PC-9 (cell line): ENCODE measurements around the gene SMIM5. TPM values are rescaled to one million over a fixed set of nuclear protein-coding genes. Genes with fewer than 3 reads are reported as not detected.
"Not testable (repeated sequence)": the region's sequence is repeated elsewhere in the genome, so short reads cannot be mapped to it uniquely, and the experiment has no call there.

Experiments used
- BruUV-seq: library from RNA; stranded (reverse); fragments of 400-500 nt; replicated peaks from 2 replicates; lab custom pipeline; 2021; lab: Mats Ljungman, UMichigan
- CTCF ChIA-PET: fragments of 300-600 bp; sonication (Branson Sonifier 250); formaldehyde crosslinking; loops from one replicate; lab custom pipeline; 2022; ENCODE audit warnings: antibody characterized with exemption; lab: Charles Lee
- POLR2A ChIA-PET: fragments of 300-600 bp; sonication (Branson Sonifier 250); formaldehyde crosslinking; loops from one replicate; lab custom pipeline; 2022; ENCODE audit warnings: antibody characterized with exemption; ENCODE audit not compliant: unreplicated experiment; lab: Charles Lee
- DNase-seq, 2 experiments: peaks; one replicate each; pipeline versions ENCODE4 v3.0.0 to v3.0.0-alpha.2; 2015 to 2022; ENCODE audit warnings: mixed read lengths in 1 of 2
- H2AFZ ChIP-seq: fragments of 200-600 bp; sonication (generic); 2 replicates; pipeline ENCODE4 v1.8.1; 2017; ENCODE audit warnings: antibody characterized with exemption
- H3F3A ChIP-seq: fragments of 200-600 bp; sonication (generic); 2 replicates; pipeline ENCODE4 v1.8.1; 2017; ENCODE audit warnings: antibody characterized with exemption, mild to moderate bottlenecking, low read depth; ENCODE audit not compliant: insufficient read depth
- H3K27ac ChIP-seq: fragments of 200-600 bp; sonication (generic); 2 replicates; pipeline ENCODE4 v1.6.1; 2016; ENCODE audit warnings: mixed run types
- H3K27me3 ChIP-seq: fragments of 200-600 bp; sonication (generic); 2 replicates; pipeline ENCODE4 v1.6.1; 2016; ENCODE audit warnings: low read depth, mixed run types; ENCODE audit not compliant: insufficient read depth
- H3K36me3 ChIP-seq: fragments of 200-600 bp; sonication (generic); 2 replicates; pipeline ENCODE4 v1.6.1; 2016; ENCODE audit warnings: low read depth, mixed run types
- H3K4me1 ChIP-seq: fragments of 200-600 bp; sonication (generic); replicated peaks from 2 replicates; pipeline ENCODE4 v1.6.1; 2016; ENCODE audit warnings: mixed run types; ENCODE audit not compliant: insufficient read depth
- H3K4me2 ChIP-seq: fragments of 200-600 bp; sonication (generic); 2 replicates; pipeline ENCODE4 v1.6.1; 2017; ENCODE audit warnings: mixed run types
- H3K4me3 ChIP-seq: fragments of 200-600 bp; sonication (generic); 2 replicates; pipeline ENCODE4 v1.6.1; 2016; ENCODE audit warnings: mixed run types
- H3K79me2 ChIP-seq: fragments of 200-600 bp; sonication (generic); 2 replicates; pipeline ENCODE4 v1.6.1; 2017; ENCODE audit warnings: low read depth, mixed run types
- H3K9me2 ChIP-seq: fragments of 200-600 bp; sonication (generic); 2 replicates; pipeline ENCODE4 v1.8.1; 2017; ENCODE audit warnings: mild to moderate bottlenecking; ENCODE audit not compliant: insufficient read depth
- H3K9me3 ChIP-seq: fragments of 200-600 bp; sonication (generic); 2 replicates; pipeline ENCODE4 v1.8.1; 2016; ENCODE audit warnings: low read depth; ENCODE audit not compliant: insufficient read depth
- H4K20me1 ChIP-seq: fragments of 200-600 bp; sonication (generic); 2 replicates; pipeline ENCODE4 v1.8.1; 2017; ENCODE audit not compliant: insufficient read depth
- CTCF ChIP-seq: fragments of 200-600 bp; sonication (generic); conservative IDR thresholded peaks from 2 replicates; pipeline ENCODE4 v1.6.1; 2017; ENCODE audit warnings: mixed run types, antibody characterized with exemption, mild to moderate bottlenecking, moderate library complexity
- EZH2 ChIP-seq: fragments of 200-600 bp; sonication (generic); IDR thresholded peaks from 2 replicates; pipeline ENCODE4 v1.8.0; 2017; ENCODE audit warnings: antibody characterized with exemption, low read depth
- intact Hi-C: fragments of 100-400 bp; cut with micrococcal nuclease; formaldehyde crosslinking; loops from one replicate; pipeline ENCODE4 v1.10.0; 2022; ENCODE audit not compliant: unreplicated experiment
- total RNA-seq: library from RNA; stranded (reverse); gene quantifications from 2 replicates; pipeline ENCODE4 v1.2.3, GENCODE V29; 2021

Gene SMIM5
- total RNA-seq, 1 experiment from 2014 or later: 0.31 TPM

DNA sequence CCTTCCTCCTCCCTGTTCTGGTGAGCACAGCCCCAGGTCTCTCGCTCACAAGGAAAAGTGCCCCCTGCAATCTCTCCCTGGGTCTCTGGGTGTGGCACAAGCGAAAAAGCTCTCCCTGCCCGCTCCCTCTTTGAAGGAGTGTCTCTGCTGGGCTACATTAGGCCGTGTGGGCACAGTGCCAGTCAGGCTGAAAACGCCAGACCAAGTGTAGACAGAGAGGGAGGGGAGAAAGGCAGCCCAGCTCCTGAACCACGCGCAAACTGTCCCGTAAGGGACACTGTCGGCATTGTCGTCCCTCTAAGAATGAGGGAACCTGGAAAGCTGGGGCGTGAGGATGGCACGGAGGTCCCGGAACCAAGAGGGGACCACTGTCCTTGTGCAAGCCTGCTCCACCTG is 3.9 kb downstream of the SMIM5 start:
- CTCF ChIA-PET: interaction anchor here (0.5 to 1.1 kb wide), 3 partner anchors 36 to 222 kb away, joined by 3 to 11 read pairs (median 3); no protein-coding TSS in a partner anchor
- H2AFZ ChIP-seq: no peak overlapping the region

DNA sequence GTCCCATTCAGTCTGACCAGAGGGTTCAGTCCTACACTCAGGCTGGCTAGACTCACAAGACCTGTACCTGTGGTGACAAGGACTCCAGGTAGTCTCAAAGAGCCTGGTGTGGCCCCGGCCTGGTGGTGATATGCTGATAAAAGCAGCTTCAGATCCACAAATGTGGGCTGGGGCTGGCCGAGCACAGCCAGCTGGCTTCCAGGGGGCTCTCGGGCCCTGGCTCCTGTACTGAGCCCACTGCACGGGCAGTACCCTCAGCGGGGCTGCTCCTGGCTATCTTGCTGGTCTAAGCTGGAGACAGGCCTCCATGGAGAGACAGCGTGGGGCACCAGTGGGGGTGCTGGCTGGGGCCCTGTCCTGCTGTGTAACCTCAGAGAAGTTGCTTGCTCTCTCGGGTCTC is 4.3 kb downstream of the SMIM5 start:
- Histone ChIP-seq H4K20me1 (peaks cover 6% of the 10 kb centered on the region), H3K27ac (no peak overlapping the region), H3K4me2 (no peak overlapping the region), H3K9me2 (no peaks in the 10 kb centered on the region), H3K9me3 (no peaks in the 10 kb centered on the region), H3K4me1 (peaks cover 45% of the 10 kb centered on the region), H3F3A (peaks cover 18% of the 10 kb centered on the region), H2AFZ (no peak overlapping the region), H3K36me3 (no peaks in the 10 kb centered on the region), H3K27me3 (no peaks in the 10 kb centered on the region), H3K4me3 (no peak overlapping the region), H3K79me2 (no peaks in the 10 kb centered on the region)
- POLR2A ChIA-PET: interaction anchor here (0.9 kb wide), 1 partner anchor 9 kb away, joined by 5 read pairs; a partner anchor contains a TSS
- no TSS peak for BruUV-seq
- no peak for DNase-seq
- CTCF ChIA-PET: interaction anchor here (1.1 to 1.5 kb wide), 2 partner anchors 16 to 36 kb away, joined by 3 to 4 read pairs; no protein-coding TSS in a partner anchor
- TF ChIP-seq EZH2: no peak
- no peak for TF ChIP-seq CTCF
- intact Hi-C loops: no loop called here

More for the DNA sequence above, 3.9 kb downstream of the SMIM5 start:
- BruUV-seq: no TSS peak
- POLR2A ChIA-PET: interaction anchor here (0.9 to 1.0 kb wide), 2 partner anchors 9 to 143 kb away, joined by 5 read pairs; a partner anchor contains a TSS
- H3K4me3 ChIP-seq: no peak overlapping the region
- H3K79me2 ChIP-seq: no peaks in the 10 kb centered on the region
- H3K36me3 ChIP-seq: no peaks in the 10 kb centered on the region
- no peaks in the 10 kb centered on the region for H3K9me2 ChIP-seq
- H3K4me2 ChIP-seq: no peak overlapping the region
- intact Hi-C loops: no loop called here
- no peaks in the 10 kb centered on the region for H3K9me3 ChIP-seq
- peaks cover 9% of the 10 kb centered on the region for H4K20me1 ChIP-seq
- TF ChIP-seq CTCF (no peak), EZH2 (no peak)
- H3K27me3 ChIP-seq: no peaks in the 10 kb centered on the region
- H3K4me1 ChIP-seq: peaks cover 41% of the 10 kb centered on the region
- no peak overlapping the region for H3K27ac ChIP-seq
- peaks cover 14% of the 10 kb centered on the region for H3F3A ChIP-seq
- DNase-seq: no peak

GRCh38 chr17:75638039-75638438 is 4.8 kb downstream of the SMIM5 start:
- H3K4me2 ChIP-seq, H3K9me3 ChIP-seq, intact Hi-C loops, H3K36me3 ChIP-seq, H2AFZ ChIP-seq, DNase-seq, BruUV-seq, H3K9me2 ChIP-seq, H3K27ac ChIP-seq, H3K4me3 ChIP-seq, H3K27me3 ChIP-seq, H3K79me2 ChIP-seq, H4K20me1 ChIP-seq: not testable (repeated sequence)
- Histone ChIP-seq H3F3A (peaks cover 22% of the 10 kb centered on the region), H3K4me1 (peaks cover 45% of the 10 kb centered on the region)
- CTCF ChIA-PET: interaction anchor here (1.5 kb wide), 1 partner anchor 15 kb away, joined by 4 read pairs; no protein-coding TSS in a partner anchor
- POLR2A ChIA-PET: interaction anchor here (0.9 kb wide), 1 partner anchor 8 kb away, joined by 5 read pairs; a partner anchor contains a TSS

DNA sequence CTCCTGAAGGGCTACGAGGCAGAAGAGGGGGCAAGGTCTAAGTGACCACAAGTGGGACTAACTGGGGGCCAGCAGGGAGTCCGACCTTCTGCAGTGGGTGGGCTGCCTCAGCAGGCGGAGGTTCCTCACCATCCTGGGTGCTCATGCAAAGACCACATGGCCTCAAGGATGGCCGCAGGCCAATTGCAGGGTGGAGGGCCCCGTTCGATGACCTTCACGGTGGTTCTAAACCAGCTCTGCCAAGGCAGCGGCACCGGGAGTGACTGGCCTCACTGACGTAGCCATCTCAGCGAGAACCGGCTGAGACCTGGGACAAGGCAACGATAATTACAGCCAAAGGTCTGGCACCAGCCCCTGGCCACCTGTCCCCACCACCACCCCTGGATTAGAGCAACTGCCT is 5.7 kb downstream of the SMIM5 start:
- no peak overlapping the region for H3K27ac ChIP-seq
- H3K9me3 ChIP-seq: no peaks in the 10 kb centered on the region
- intact Hi-C loops: no loop called here
- H2AFZ ChIP-seq: no peak overlapping the region
- H3K4me2 ChIP-seq: no peak overlapping the region
- H3K79me2 ChIP-seq: no peaks in the 10 kb centered on the region
- ChIA-PET CTCF (interaction anchor here (1.5 kb wide), 1 partner anchor 14 kb away, joined by 4 read pairs; no protein-coding TSS in a partner anchor), POLR2A (no interaction called here)
- H3K27me3 ChIP-seq: no peaks in the 10 kb centered on the region
- TSS peak; percentile 20 for BruUV-seq
- no peak overlapping the region for H3K4me3 ChIP-seq
- H3K9me2 ChIP-seq: no peaks in the 10 kb centered on the region
- peaks cover 45% of the 10 kb centered on the region for H3K4me1 ChIP-seq
- H3K36me3 ChIP-seq: no peaks in the 10 kb centered on the region
- H4K20me1 ChIP-seq: no peaks in the 10 kb centered on the region; the same call in 1 of the 2 replicates
- no peak for TF ChIP-seq EZH2
- TF ChIP-seq CTCF: no peak
- H3F3A ChIP-seq: peaks cover 15% of the 10 kb centered on the region
- no peak for DNase-seq
